Measurements from ENCODE around the gene HOXB5. TPM values are rescaled to one million over a fixed set of nuclear protein-coding genes. Genes with fewer than 3 reads are reported as not detected.

HOXB5 gene
- total RNA-seq, 1 donor from 2014 or later: not detected

- Mint-ChIP-seq H3K36me3 (ENCODE audit: low read depth) (peaks cover 15% of the 10 kb centered on the region), H3K27ac (peak overlapping the region; percentile 97), H3K4me3 (peak overlapping the region; percentile 95), H3K27me3 (peaks cover 2% of the 10 kb centered on the region), H3K9me3 (no peaks in the 10 kb centered on the region), H3K4me1 (peaks cover 53% of the 10 kb centered on the region)
- peak; percentile 85 for DNase-seq
- intact Hi-C loops (cut with micrococcal nuclease): loop anchor here (5.0 kb wide), 2 partner anchors 117 to 132 kb away; no protein-coding TSS in a partner anchor
Measured at GRCh38 chr17:48544349-48545021, 49.1 kb downstream of the HOXB5 start.

- Mint-ChIP-seq H3K36me3 (ENCODE audit: low read depth) (peaks cover 13% of the 10 kb centered on the region), H3K27ac (peak overlapping the region; percentile 97), H3K4me1 (peaks cover 51% of the 10 kb centered on the region), H3K9me3 (no peaks in the 10 kb centered on the region), H3K4me3 (peak overlapping the region; percentile 95), H3K27me3 (peaks cover 2% of the 10 kb centered on the region)
- intact Hi-C loops (cut with micrococcal nuclease): loop anchor here (2.0 to 5.0 kb wide), 5 partner anchors 33 to 132 kb away; partner anchors contain the start of gene HOXB4
- DNase-seq: peak; percentile 84
Measured at GRCh38 chr17:48543854-48544348, 49.7 kb downstream of the HOXB5 start.

GRCh38 chr17:48543107-48543853, 50.3 kb downstream of the HOXB5 start:
- H3K9me3 Mint-ChIP-seq: no peaks in the 10 kb centered on the region
- peaks cover 47% of the 10 kb centered on the region for H3K4me1 Mint-ChIP-seq
- intact Hi-C loops (cut with micrococcal nuclease): loop anchor here (2.0 to 5.0 kb wide), 5 partner anchors 32 to 131 kb away; partner anchors contain the start of gene HOXB4
- H3K36me3 Mint-ChIP-seq (ENCODE audit: low read depth): peaks cover 13% of the 10 kb centered on the region
- peak overlapping the region; percentile 97 for H3K27ac Mint-ChIP-seq
- DNase-seq: peak; percentile 91
- peak overlapping the region; percentile 95 for H3K4me3 Mint-ChIP-seq
- H3K27me3 Mint-ChIP-seq: peaks cover 2% of the 10 kb centered on the region

GRCh38 chr17:48542698-48543106, 50.9 kb downstream of the HOXB5 start:
- Mint-ChIP-seq H3K4me1 (peaks cover 41% of the 10 kb centered on the region), H3K27ac (peak overlapping the region; percentile 97), H3K9me3 (no peaks in the 10 kb centered on the region), H3K27me3 (peaks cover 2% of the 10 kb centered on the region), H3K4me3 (peak overlapping the region; percentile 95), H3K36me3 (ENCODE audit: low read depth) (peaks cover 13% of the 10 kb centered on the region)
- intact Hi-C loops (cut with micrococcal nuclease): loop anchor here (2.0 to 5.0 kb wide), 5 partner anchors 32 to 130 kb away; partner anchors contain the start of gene HOXB4
- DNase-seq: no peak

- Mint-ChIP-seq H3K27me3 (peaks cover 2% of the 10 kb centered on the region), H3K4me1 (peaks cover 36% of the 10 kb centered on the region), H3K9me3 (no peaks in the 10 kb centered on the region), H3K36me3 (ENCODE audit: low read depth) (peaks cover 13% of the 10 kb centered on the region), H3K27ac (peak overlapping the region; percentile 97), H3K4me3 (peak overlapping the region; percentile 95)
- intact Hi-C loops (cut with micrococcal nuclease): loop anchor here (2.0 to 5.0 kb wide), 5 partner anchors 31 to 130 kb away; partner anchors contain the start of gene HOXB4
- DNase-seq: peak; percentile 81
Measured at GRCh38 chr17:48542114-48542656, 51.4 kb downstream of the HOXB5 start.

GRCh38 chr17:48541577-48542113, 51.9 kb downstream of the HOXB5 start:
- peaks cover 2% of the 10 kb centered on the region for H3K27me3 Mint-ChIP-seq
- H3K4me3 Mint-ChIP-seq: peak overlapping the region; percentile 95
- H3K36me3 Mint-ChIP-seq (ENCODE audit: low read depth): peaks cover 13% of the 10 kb centered on the region
- DNase-seq: peak; percentile 82
- intact Hi-C loops (cut with micrococcal nuclease): loop anchor here (1.0 to 5.0 kb wide), 6 partner anchors 8 to 129 kb away; partner anchors contain the start of gene HOXB4
- no peaks in the 10 kb centered on the region for H3K9me3 Mint-ChIP-seq
- H3K27ac Mint-ChIP-seq: peak overlapping the region; percentile 97
- peaks cover 33% of the 10 kb centered on the region for H3K4me1 Mint-ChIP-seq

Other genes with a start within 250 kb of the HOXB5 start
- gene SKAP1, start 163.6 kb downstream of the HOXB5 start, total RNA-seq: 59.3 and 63.1 TPM in 2 replicates
- gene HOXB1, start 62.8 kb downstream of the HOXB5 start, total RNA-seq: not detected in 2 replicates
- 26.0 and 28.1 TPM in 2 replicates for gene HOXB2, start 48.7 kb downstream of the HOXB5 start, total RNA-seq
- 3.1 and 3.6 TPM in 2 replicates for gene HOXB4, start 15.4 kb downstream of the HOXB5 start, total RNA-seq
- gene HOXB3, start 3.5 kb downstream of the HOXB5 start, total RNA-seq: 3.6 and 3.7 TPM in 2 replicates
- gene HOXB6, start 11.2 kb upstream of the HOXB5 start, total RNA-seq: 0.33 and 0.36 TPM in 2 replicates
- gene HOXB7, start 17.2 kb upstream of the HOXB5 start, total RNA-seq: 0.30 and 0.36 TPM in 2 replicates
- gene HOXB8, start 21.5 kb upstream of the HOXB5 start, total RNA-seq: not detected in 2 replicates
- 0.21 and 0.30 TPM in 2 replicates for gene HOXB9, start 32.6 kb upstream of the HOXB5 start, total RNA-seq
- not detected in 2 replicates for gene PRAC1, start 128.7 kb upstream of the HOXB5 start, total RNA-seq
- not detected in 2 replicates for gene PRAC2, start 129.4 kb upstream of the HOXB5 start, total RNA-seq
- not detected in 2 replicates for gene HOXB13, start 135.0 kb upstream of the HOXB5 start, total RNA-seq
- gene TTLL6, start 223.4 kb upstream of the HOXB5 start, total RNA-seq: not detected in 2 replicates
- gene CALCOCO2, start 237.3 kb upstream of the HOXB5 start, total RNA-seq: 48.1 and 52.8 TPM in 2 replicates